Gastroesophageal sphincter (tissue), 3 donors: ENCODE data around the gene COL9A2.

Experiments
- EP300 ChIP-seq: sonication (generic); formaldehyde crosslinking; IDR thresholded peaks from one replicate; pipeline ENCODE4 v1.6.1; 2017; ENCODE audit warnings: antibody characterized with exemption, mild to moderate bottlenecking
- POLR2A ChIP-seq, 2 donors: fragments of 450-650 bp; IDR thresholded peaks; one replicate each; pipeline ENCODE4 v1.6.1; 2017; ENCODE audit warnings: antibody characterized with exemption in 2 of 2, mild to moderate bottlenecking in 2 of 2, moderate library complexity in 1 of 2
- TF ChIP-seq, protein P1 (sequence below), 4 experiments: fragments of 200-600 bp in 2 of 4; fragments of 450-650 bp in 2 of 4; sonication (generic) in 1 of 4; IDR thresholded peaks; one replicate each; pipeline ENCODE4 v1.5.1; 2017 to 2019; ENCODE audit warnings: antibody characterized with exemption in 4 of 4, mild to moderate bottlenecking in 2 of 4, moderate library complexity in 2 of 4

DNA sequence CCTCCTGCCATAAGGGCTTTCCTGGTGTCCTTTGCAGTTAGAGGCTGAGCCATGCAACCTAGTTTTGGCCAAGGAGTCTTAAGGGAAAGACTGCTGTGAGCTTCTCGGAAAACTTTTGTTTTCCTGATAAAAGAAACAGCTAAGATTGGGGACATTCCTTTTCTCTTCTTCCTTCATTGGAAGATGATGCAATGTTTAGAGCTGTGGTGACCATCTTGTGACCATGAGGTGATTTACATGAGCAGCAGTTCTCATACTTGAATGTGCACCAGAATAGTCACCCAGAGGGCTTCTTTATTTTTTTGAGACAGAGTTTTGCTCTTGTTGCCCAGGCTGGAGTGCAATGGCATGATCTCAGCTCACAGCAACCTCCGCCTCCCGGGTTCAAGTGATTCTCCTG lies 36.0 kb upstream of the COL9A2 start:
- TF ChIP-seq, protein P1, sequence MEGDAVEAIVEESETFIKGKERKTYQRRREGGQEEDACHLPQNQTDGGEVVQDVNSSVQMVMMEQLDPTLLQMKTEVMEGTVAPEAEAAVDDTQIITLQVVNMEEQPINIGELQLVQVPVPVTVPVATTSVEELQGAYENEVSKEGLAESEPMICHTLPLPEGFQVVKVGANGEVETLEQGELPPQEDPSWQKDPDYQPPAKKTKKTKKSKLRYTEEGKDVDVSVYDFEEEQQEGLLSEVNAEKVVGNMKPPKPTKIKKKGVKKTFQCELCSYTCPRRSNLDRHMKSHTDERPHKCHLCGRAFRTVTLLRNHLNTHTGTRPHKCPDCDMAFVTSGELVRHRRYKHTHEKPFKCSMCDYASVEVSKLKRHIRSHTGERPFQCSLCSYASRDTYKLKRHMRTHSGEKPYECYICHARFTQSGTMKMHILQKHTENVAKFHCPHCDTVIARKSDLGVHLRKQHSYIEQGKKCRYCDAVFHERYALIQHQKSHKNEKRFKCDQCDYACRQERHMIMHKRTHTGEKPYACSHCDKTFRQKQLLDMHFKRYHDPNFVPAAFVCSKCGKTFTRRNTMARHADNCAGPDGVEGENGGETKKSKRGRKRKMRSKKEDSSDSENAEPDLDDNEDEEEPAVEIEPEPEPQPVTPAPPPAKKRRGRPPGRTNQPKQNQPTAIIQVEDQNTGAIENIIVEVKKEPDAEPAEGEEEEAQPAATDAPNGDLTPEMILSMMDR (IDR thresholded peaks at IDR 0.05) = no peak
- TF ChIP-seq POLR2A (IDR thresholded peaks at IDR 0.05) (no peak), EP300 (no peak)
